Lung (tissue), 12 donors: ENCODE measurements around the gene SLC17A4. TPM values are rescaled to one million over a fixed set of nuclear protein-coding genes. Genes with fewer than 3 reads are reported as not detected.

Experiments
- ATAC-seq: fragments of 200-7000 bp; cut with Tn5 transposase; one replicate; pipeline ENCODE4 v1.9.1; 2020; ENCODE audit warnings: moderate number of reproducible peaks; ENCODE audit not compliant: insufficient read depth, low FRiP score
- DNase-seq, 3 donors: peaks; one replicate each; pipeline ENCODE4 v3.0.0-alpha.2; 2013 to 2017
- H3K27ac ChIP-seq, 2 donors: one replicate each; pipeline ENCODE4 v1.5.1; 2013; ENCODE audit warnings: mild to moderate bottlenecking in 2 of 2, moderate library complexity in 2 of 2, control low read depth in 1 of 2, inconsistent platforms in 1 of 2, low read depth in 1 of 2, low read length in 1 of 2
- H3K27me3 ChIP-seq, 3 donors: one replicate each; pipeline ENCODE4 v1.5.1; 2013; ENCODE audit warnings: low read length in 2 of 3; ENCODE audit not compliant: control insufficient read depth in 3 of 3, insufficient read depth in 3 of 3
- H3K36me3 ChIP-seq, 4 donors: one replicate each; pipeline ENCODE4 v1.5.1; 2013; ENCODE audit warnings: low read length in 4 of 4, mild to moderate bottlenecking in 1 of 4, moderate library complexity in 1 of 4; ENCODE audit not compliant: control insufficient read depth in 4 of 4, insufficient read depth in 4 of 4
- H3K4me1 ChIP-seq, 5 donors: one replicate each; pipeline ENCODE4 v1.5.1; 2013; ENCODE audit warnings: low read length in 5 of 5, mild to moderate bottlenecking in 2 of 5, moderate library complexity in 1 of 5; ENCODE audit not compliant: control insufficient read depth in 5 of 5, insufficient read depth in 5 of 5
- H3K4me3 ChIP-seq: one replicate; pipeline ENCODE4 v1.5.1; 2013; ENCODE audit warnings: mild to moderate bottlenecking, control low read depth, moderate library complexity
- H3K9ac ChIP-seq, 2 donors: one replicate each; pipeline ENCODE4 v1.5.1; 2013; ENCODE audit warnings: low read length in 2 of 2, control low read depth in 1 of 2; ENCODE audit not compliant: insufficient read depth in 1 of 2
- H3K9me3 ChIP-seq, 4 donors: one replicate each; pipeline ENCODE4 v1.5.1; 2013; ENCODE audit warnings: low read length in 3 of 4, mild to moderate bottlenecking in 1 of 4, moderate library complexity in 1 of 4; ENCODE audit not compliant: control insufficient read depth in 4 of 4, insufficient read depth in 3 of 4
- CTCF ChIP-seq: IDR thresholded peaks from 2 replicates; pipeline ENCODE4 v1.5.1; 2012; ENCODE audit warnings: mild to moderate bottlenecking; ENCODE audit errors: control extremely low read depth, extremely low read depth
- WGBS, 2 donors: extraction: QIAGEN DNeasy Blood & Tissue Kit; methylation state at CpG; one replicate each; pipeline ENCODE4 v1.1.7; 2013; 5-methylcytosine and 5-hydroxymethylcytosine counted together
- polyA plus RNA-seq, 2 donors: library from polyadenylated mRNA; stranded (reverse); fragments of 200-250 nt; gene quantifications; one replicate each; pipeline ENCODE4 v1.2.1, GENCODE V29; 2013
- total RNA-seq, 2 donors: library from RNA; depleted of rRNA in 1 of 2; stranded (reverse); fragments of >200 nt in 1 of 2; gene quantifications; one replicate each; pipeline ENCODE4 v1.2.1, GENCODE V29; 2014 to 2021
- donor health status: control.
- donor health status: control.
- donor health status: Bipolar disorder and iron deficiency.
- donor health status: healthy.
- donor health status: DM: yes; HTN: yes; CAD: no.

SLC17A4 gene
- total and polyA plus RNA-seq, 4 donors = not detected

GRCh38 chr6:25735261-25735660, 19.3 kb upstream of the SLC17A4 start:
- peaks cover 0 to 5% (median 0%) of the 10 kb centered on the region in 5 donors for H3K4me1 ChIP-seq
- ATAC-seq (no peak), DNase-seq (peak in 2 of 3 donors; percentile 83 to 89)

GRCh38 chr6:25743868-25744267, 10.7 kb upstream of the SLC17A4 start:
- Histone ChIP-seq H3K9ac (no peak overlapping the region), H3K4me1 (no peaks in the 10 kb centered on the region), H3K27me3 (no peaks in the 10 kb centered on the region), H3K4me3 (no peak overlapping the region), H3K27ac (no peak overlapping the region), H3K9me3 (no peaks in the 10 kb centered on the region), H3K36me3 (no peaks in the 10 kb centered on the region)
- ATAC-seq (no peak), DNase-seq (no peak)
- TF ChIP-seq CTCF = no peak

More at GRCh38 chr6:25735261-25735660, 19.3 kb upstream of the SLC17A4 start:
- Histone ChIP-seq H3K9ac (no peak overlapping the region), H3K27ac (no peak overlapping the region), H3K9me3 (peaks cover 0 to 6% (median 1%) of the 10 kb centered on the region in 4 donors), H3K27me3 (no peaks in the 10 kb centered on the region), H3K4me3 (no peak overlapping the region), H3K36me3 (no peaks in the 10 kb centered on the region)
- TF ChIP-seq CTCF = no peak

GRCh38 chr6:25745836-25746235, 8.7 kb upstream of the SLC17A4 start:
- WGBS, 2 donors = 72 to 80% methylated on average over 4 of the region's 4 CpGs
- no peak for DNase-seq
- no peaks in the 10 kb centered on the region for H3K9me3 ChIP-seq
- H3K36me3 ChIP-seq = no peaks in the 10 kb centered on the region
- no peak overlapping the region for H3K9ac ChIP-seq
- no peaks in the 10 kb centered on the region for H3K27me3 ChIP-seq
- H3K4me3 ChIP-seq = no peak overlapping the region
- TF ChIP-seq CTCF = no peak
- no peak overlapping the region for H3K27ac ChIP-seq
- no peaks in the 10 kb centered on the region for H3K4me1 ChIP-seq
- ATAC-seq = no peak

- Histone ChIP-seq H3K27me3 (no peaks in the 10 kb centered on the region), H3K9me3 (no peaks in the 10 kb centered on the region), H3K4me1 (no peaks in the 10 kb centered on the region), H3K9ac (no peak overlapping the region), H3K4me3 (no peak overlapping the region), H3K36me3 (no peaks in the 10 kb centered on the region), H3K27ac (no peak overlapping the region)
- 86 to 91% methylated on average over 1 of the region's 1 CpG for whole genome bisulfite sequencing, 2 donors
- TF ChIP-seq CTCF = no peak
- ATAC-seq (no peak), DNase-seq (no peak)
Measured at GRCh38 chr6:25746968-25747367, 7.6 kb upstream of the SLC17A4 start.
